WTC11 (cell line): Measurements from ENCODE around the gene TMA16.

Experiments
- CBFB ChIP-seq: sonication (generic); formaldehyde crosslinking; IDR thresholded peaks from 2 replicates; pipeline ENCODE4 v1.8.1; 2022; ENCODE audit warnings: mild to moderate bottlenecking, low read depth, missing genetic modification reagents
- CTCF ChIP-seq: fragments of 200-600 bp; IDR thresholded peaks from 2 replicates; pipeline ENCODE4 v1.8.0; 2022; ENCODE audit warnings: antibody characterized with exemption
- NR2C2 ChIP-seq: sonication (generic); formaldehyde crosslinking; IDR thresholded peaks from 2 replicates; pipeline ENCODE4 v1.8.0; 2022; ENCODE audit warnings: mild to moderate bottlenecking, missing genetic modification reagents
- NR3C1 ChIP-seq: sonication (generic); formaldehyde crosslinking; conservative IDR thresholded peaks from 2 replicates; pipeline ENCODE4 v1.8.1; 2023; ENCODE audit warnings: low read depth, mild to moderate bottlenecking, missing genetic modification reagents

GRCh38 chr4:163467082-163467770 is 27.3 kb upstream of the TMA16 start:
- TF ChIP-seq NR2C2 (CRISPR knock-in tag) (no peak), CTCF (no peak), CBFB (no peak), NR3C1 (CRISPR knock-in tag) (no peak)
